Measurements from ENCODE around the gene CORO1C. TPM values are rescaled to one million over a fixed set of nuclear protein-coding genes. Genes with fewer than 3 reads are reported as not detected.

Gene CORO1C
- total and polyA plus RNA-seq, 9 of the 15 experiments (the other 6 are each of a cell fraction or from before 2014, with no cell fraction given), result 55.2 to 280 (median 150) TPM

DNA sequence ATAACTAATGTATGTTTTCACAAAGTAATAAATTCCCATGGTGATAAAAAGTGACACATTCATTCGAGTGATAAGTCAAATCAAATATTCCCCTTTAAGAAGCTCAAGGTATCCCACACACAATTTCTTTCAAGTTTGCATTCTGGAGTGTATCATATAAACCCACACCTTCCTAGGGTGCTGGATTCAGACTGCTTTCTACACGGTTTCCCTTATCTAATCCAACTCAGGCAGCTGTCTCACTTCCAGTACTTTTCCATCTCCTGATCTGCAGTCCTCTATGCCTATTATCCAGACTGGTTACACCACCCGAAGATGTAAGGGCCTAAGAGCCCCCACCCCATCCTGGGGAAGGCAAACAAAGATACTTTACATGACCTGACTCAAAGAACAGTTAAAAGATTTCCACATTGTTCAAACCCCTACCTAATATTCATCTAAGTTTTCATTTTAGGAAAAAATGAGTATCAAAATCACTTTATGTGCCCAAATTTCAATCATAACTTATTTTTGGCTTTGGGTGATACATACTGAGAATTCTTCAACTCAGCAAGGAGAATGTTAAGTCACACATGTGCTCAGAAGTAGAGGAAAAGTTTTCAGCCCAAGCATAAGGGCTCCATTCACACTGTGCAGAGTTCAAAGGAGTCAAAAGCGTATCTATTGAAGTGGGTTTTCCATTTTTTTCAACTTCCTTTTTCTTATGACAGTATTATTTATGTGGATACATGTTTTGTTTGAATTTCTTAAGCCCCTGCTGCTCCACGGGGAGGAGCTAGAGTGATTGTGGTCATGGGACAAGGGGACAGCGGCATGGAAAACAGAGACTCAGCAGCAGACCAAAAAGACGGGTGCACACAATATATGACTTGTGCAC, 41.8 kb downstream of the CORO1C start (continued):
- TF ChIP-seq ZNF354B (CRISPR knock-in tag; IDR thresholded peaks at IDR 0.05), result no peak
- no peak for TF ChIP-seq CBX5 (IDR thresholded peaks at IDR 0.05; ENCODE audit: borderline replicate concordance, low read depth)
- TF ChIP-seq EP300 (IDR thresholded peaks at IDR 0.05; ENCODE audit: low read length), result peak; percentile 95
- peak in 1 of 2 experiments; percentile 23; a peak in 1 of 4 replicates for TF ChIP-seq SRF (CRISPR knock-in tag; IDR thresholded peaks at IDR 0.05)
- peak; percentile 87 for TF ChIP-seq POLR2AphosphoS5 (IDR thresholded peaks at IDR 0.05; ENCODE audit: control insufficient read depth, insufficient read depth, low read depth, low read length)
- TF ChIP-seq, protein P1, sequence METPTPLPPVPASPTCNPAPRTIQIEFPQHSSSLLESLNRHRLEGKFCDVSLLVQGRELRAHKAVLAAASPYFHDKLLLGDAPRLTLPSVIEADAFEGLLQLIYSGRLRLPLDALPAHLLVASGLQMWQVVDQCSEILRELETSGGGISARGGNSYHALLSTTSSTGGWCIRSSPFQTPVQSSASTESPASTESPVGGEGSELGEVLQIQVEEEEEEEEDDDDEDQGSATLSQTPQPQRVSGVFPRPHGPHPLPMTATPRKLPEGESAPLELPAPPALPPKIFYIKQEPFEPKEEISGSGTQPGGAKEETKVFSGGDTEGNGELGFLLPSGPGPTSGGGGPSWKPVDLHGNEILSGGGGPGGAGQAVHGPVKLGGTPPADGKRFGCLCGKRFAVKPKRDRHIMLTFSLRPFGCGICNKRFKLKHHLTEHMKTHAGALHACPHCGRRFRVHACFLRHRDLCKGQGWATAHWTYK (CRISPR knock-in tag; IDR thresholded peaks at IDR 0.05), result 0 out of 2 replicates have a peak, but pooled peaks have one; percentile 23
- TF ChIP-seq, protein P2, sequence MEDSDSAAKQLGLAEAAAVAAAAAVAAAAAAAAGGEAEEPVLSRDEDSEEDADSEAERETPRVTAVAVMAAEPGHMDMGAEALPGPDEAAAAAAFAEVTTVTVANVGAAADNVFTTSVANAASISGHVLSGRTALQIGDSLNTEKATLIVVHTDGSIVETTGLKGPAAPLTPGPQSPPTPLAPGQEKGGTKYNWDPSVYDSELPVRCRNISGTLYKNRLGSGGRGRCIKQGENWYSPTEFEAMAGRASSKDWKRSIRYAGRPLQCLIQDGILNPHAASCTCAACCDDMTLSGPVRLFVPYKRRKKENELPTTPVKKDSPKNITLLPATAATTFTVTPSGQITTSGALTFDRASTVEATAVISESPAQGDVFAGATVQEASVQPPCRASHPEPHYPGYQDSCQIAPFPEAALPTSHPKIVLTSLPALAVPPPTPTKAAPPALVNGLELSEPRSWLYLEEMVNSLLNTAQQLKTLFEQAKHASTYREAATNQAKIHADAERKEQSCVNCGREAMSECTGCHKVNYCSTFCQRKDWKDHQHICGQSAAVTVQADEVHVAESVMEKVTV (CRISPR knock-in tag; IDR thresholded peaks at IDR 0.05), result peak; percentile 39; the same call in 1 of the 2 replicates
- TF ChIP-seq ZNF512 (tag; IDR thresholded peaks at IDR 0.05), result no peak
- TF ChIP-seq RAD21 (CRISPR knock-in tag; conservative IDR thresholded peaks at IDR 0.05 in 1 of 2, IDR thresholded peaks at IDR 0.05 in 1 of 2), result peak; percentile 57 to 79
- TF ChIP-seq ZNF449 (CRISPR knock-in tag; IDR thresholded peaks at IDR 0.05), result no peak
- TF ChIP-seq ZBTB33 (CRISPR knock-in tag; IDR thresholded peaks at IDR 0.05), result 0 out of 2 replicates have a peak, but pooled peaks have one; percentile 2
- 0 out of 2 replicates have a peak, but pooled peaks have one; percentile 21 for TF ChIP-seq TEAD2 (tag; IDR thresholded peaks at IDR 0.05)
- no peak for TF ChIP-seq CHCHD3 (CRISPR knock-in tag; IDR thresholded peaks at IDR 0.05)
- TF ChIP-seq FOXA3 (CRISPR knock-in tag; conservative IDR thresholded peaks at IDR 0.05 in 1 of 2, IDR thresholded peaks at IDR 0.05 in 1 of 2), result 0 out of 4 replicates have a peak, but pooled peaks of 1 of the 2 experiments have one; percentile 15
- peak; percentile 85 for TF ChIP-seq HDAC3 (IDR thresholded peaks at IDR 0.05; ENCODE audit: borderline replicate concordance, partially characterized antibody)
- peak; percentile 72; the same call in 1 of the 2 replicates for TF ChIP-seq SMARCC2 (IDR thresholded peaks at IDR 0.05; ENCODE audit: low read depth)
- peak; percentile 63 for TF ChIP-seq CREM (IDR thresholded peaks at IDR 0.05; ENCODE audit: low read depth)
